HG02763 (cell line): Measurements from ENCODE around the gene HTD2.
"Not testable (repeated sequence)": the region's sequence is repeated elsewhere in the genome, so short reads cannot be mapped to it uniquely, and the experiment has no call there.

Experiments used
- ATAC-seq: cut with Tn5 transposase; IDR thresholded peaks from one replicate; pipeline ENCODE4 v1.9.1; 2021; ENCODE audit warnings: mild to moderate bottlenecking, moderate library complexity; ENCODE audit not compliant: unreplicated experiment

Gene HTD2

DNA sequence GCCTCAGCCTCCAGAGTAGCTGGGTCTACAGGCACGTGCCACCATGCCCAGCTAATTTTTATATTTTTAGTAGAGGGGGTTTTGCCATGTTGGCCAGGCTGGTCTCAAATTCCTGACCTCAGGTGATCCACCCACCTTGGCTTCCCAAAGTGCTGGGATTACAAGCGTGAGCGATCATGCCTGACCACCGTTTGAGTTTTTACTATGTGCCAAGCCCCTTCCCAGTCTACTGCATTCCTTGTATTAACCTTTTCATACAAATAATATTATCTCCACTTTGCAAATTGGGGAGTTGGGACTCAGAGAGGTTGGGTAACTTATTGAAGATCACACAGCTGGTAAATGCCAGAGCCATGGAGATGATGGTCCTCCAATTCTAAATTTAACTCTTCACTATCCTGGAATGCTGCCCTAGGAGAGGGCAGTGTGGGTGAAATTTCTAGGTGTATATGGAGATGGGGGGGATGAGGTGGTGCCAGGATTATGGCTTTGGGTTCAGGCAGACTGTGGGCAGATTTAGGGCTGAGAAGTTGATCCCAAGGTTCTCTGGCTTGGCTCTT is 25.4 kb downstream of the HTD2 start:
- no peak for ATAC-seq

DNA sequence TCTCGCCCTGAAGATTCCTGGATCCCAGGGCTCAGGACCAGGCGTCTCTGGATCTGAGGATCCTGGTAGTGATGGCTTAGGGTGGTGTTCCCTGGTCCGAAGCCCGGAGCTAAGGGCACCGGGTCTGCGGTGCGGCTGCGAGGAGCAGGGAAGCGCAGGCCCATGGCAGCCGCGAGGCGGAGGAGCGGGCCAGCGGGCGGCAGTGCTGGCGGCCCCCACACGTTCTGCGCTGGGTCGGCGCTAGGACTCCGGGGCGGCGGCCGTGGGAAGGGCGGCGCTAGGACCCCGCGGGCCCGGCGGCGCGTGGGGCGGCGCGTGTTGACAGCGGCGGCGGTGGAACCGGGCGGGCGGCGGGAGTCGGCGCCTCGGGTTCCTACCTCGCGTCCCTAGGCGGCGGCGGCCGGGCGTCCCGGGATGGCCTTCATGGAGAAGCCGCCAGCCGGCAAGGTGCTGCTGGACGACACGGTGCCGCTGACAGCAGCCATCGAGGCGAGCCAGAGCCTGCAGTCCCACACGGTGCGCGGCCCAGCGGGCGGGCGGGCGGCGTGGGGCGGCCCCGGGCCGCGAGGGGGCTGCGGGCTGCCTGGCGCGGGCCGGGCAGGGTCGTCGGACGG is 26.4 kb downstream of the HTD2 start, which contains the start of gene PXK:
Gene PXK (plus strand): TSS at position 318 of the 614 bp plus-strand sequence. CDS start 97 bp downstream, at position 415.
- ATAC-seq: peak; percentile 89

DNA sequence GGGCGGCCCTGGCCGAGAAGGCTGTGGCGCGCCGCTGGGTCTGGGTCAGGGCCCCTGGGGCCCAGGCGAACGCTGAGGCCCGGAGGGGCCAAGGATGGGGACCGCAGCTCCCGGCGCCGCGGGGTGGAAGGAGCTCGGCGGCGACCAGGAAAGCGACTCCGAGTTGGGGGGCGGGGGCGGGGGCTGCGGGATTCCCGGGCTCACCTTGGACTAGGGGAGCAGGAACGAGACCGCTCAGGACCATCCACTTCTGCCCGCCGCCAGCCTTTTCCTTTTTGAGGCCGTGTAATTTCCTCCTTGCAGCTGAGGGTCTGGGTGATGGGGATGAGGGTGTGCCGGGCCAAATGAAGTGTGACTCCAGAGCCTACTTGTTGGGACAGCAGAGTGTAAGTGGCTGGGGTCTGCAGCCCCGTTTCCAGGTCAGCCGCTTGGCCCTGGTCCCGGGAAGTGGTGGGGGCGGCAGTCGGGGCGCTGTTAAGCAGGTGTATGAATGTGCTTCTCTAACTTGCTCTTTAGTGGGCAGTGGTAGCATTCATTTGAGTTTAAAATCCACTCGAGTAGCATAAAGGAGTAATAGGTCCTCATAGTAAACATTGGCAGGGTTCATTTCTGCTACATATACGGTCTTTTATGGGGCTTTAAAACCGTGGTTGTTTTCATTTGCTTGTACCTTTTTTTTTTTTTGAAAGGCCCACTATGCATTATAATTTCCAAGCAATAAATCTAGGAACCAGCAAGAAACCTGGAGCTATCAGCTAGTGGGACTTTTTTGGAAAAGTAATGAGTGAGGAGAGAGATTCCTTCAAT is 27.1 kb downstream of the HTD2 start:
- peak; percentile 33 for ATAC-seq

DNA sequence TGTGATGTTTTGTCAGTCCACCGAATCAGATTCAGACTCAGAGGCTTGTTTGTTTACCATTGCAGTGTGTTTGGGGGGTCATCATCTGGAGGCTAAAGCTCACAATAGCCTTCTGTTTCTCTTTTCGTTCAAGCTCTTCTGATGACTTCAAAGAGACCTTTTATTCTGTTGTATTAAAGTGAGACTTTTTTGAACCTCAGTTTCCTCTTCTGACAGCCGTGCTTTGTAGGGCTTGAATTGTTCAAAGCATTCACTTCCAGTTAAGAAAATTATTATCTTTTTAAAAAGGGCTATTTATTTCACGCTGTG is 27.6 kb downstream of the HTD2 start:
- ATAC-seq: no peak

DNA sequence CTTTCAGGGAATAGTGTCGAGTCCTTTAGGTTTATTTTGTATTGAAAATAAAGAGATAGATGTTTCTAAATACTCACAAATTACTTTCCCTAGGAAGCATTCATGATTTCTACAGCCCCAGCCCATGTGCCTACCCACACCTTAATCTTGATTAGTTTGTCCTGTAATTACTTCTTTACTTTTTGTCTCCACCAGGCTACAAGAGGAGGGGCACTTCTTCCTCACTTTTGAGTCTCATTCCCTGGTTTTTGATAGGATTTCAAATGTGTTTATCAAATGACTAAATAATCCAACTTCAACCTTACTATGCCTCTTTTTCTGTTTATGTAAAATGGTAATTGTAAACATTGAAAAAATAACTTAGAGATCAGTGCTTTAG is 28.2 kb downstream of the HTD2 start:
- no peak for ATAC-seq

DNA sequence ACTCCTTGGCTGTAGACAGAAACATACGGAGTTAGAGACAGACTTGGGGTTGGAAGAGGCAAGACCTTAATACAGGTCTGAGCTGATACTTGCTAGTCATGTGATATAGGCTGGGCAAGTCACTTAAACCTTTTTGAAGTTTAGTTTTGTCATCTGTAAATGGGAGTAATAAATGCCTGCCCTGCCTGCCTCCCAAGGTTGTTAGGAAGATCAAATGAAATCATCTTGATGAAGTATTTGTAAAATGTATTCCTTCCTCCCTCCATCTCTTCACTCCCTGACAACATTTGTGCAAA is 29.3 kb downstream of the HTD2 start:
- no peak for ATAC-seq

DNA sequence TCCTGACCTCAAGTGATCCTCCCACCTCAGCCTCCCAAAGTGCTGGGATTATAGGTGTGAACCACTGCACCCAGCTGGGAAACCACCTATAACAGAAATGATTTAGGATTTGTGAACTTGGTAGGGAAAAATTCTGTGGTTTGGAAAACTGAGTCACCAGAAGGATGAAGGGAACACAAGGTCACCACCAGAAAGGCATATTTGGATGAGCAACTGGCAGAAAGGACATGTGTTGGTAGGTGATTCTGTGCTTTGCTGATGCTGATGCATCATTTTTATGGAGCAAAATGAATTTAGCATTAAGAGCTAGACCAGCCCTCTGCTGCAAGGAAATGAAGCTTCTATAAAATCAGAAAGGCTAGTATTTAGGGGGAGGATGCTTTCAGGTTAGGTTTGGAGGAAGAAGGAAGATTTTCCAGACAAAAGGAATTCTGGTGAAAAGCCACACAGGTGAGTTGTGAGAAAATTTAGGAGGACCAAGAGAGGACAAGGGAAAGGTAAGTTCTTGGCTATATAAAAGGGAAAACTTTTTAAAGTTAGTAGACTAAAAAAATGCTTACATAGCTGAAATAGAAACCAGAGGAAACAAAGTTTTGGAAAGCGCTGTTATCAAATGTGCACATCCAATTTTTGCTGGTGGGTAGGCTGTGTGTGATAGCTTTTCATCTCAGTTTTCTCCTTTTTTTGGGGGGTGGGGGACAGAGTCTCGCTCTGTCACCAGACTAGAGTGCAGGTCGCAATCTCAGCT is 30.0 kb downstream of the HTD2 start:
- ATAC-seq: no peak

DNA sequence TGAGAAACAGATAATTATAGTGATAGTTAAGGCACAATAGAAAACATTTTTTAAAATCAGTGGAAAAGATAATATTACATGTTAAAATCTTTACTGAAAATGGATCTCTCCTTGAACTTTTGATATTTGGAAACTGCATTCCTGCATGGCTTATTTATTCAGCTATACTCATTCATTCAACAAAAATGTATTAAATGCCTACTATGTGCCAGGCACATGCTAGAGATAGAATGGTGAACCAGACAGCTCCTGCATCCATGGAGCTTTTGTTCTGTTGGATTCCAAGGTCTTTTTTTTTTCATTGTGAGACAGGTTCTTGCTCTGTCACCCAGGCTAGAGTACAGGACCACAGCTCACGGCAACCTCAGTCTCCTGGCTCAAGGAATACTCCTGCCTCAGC is 30.9 kb downstream of the HTD2 start:
- no peak for ATAC-seq

DNA sequence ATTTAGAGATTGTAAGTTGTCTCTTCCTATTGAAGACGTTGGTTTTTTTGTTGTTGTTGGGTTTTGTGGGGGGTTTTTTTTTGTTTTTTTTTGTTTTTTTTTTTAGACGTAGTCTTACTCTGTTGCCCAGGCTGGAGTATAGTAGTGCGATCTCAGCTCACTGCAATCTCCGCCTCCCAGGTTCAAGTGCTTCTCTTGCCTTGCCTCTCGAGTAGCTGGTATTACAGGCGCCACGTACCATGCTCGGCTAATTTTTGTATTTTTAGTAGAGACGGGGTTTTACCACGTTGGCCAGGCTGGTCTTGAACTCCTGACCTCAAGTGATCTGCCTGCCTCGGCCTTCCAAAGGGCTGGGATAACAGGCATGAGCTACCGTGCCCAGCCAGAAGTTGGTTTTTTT is 32.8 kb downstream of the HTD2 start:
- ATAC-seq: not testable (repeated sequence)

DNA sequence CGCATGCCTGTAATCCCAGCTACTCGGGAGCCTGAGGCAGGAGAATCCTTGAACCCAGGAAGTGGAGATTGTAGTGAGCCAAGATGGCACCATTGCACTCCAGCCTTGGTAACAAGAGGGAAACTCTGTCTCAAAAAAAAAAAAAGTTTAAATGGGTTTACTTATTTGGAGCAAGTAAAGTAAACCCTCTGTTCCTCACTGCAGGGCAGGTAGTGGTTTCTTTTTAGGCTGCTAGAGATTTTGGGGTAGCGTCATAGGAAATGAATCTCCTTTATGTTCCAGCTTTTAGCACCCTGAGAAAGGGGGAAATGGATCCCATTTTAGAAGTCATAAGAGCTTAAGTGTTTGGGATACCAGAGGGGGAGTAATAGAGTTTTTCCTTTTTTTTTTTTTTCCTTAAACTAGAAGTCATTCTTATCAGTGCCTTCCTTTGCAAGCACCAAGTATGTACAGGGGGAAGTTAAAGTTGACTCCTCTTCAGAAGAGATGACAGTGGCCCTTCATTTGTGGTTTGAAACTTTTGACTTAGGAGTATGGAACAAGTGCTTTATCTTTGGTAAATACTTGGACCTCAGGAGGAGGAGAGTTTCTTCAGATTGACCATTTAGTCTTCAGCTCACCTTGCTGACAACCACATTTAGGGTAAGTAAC is 34.4 kb downstream of the HTD2 start:
- no peak for ATAC-seq

DNA sequence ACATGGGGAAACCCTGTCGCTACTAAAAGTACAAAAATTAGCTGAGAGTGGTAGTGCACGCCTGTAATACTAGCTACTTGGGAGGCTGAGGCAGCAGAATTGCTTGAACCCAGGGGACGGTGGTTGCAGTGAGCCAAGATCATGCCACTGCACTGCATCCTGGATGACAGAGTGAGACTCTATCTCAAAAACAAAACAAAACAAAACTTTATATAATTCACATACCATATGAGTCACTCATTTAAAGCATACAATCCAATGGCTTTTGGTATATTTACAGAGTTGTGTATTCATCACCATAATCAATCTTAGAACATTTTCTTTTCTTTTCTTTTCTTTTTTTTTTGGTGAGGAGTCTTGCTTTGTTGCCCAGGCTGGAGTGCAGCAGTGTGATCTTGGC is 35.1 kb downstream of the HTD2 start:
- no peak for ATAC-seq

DNA sequence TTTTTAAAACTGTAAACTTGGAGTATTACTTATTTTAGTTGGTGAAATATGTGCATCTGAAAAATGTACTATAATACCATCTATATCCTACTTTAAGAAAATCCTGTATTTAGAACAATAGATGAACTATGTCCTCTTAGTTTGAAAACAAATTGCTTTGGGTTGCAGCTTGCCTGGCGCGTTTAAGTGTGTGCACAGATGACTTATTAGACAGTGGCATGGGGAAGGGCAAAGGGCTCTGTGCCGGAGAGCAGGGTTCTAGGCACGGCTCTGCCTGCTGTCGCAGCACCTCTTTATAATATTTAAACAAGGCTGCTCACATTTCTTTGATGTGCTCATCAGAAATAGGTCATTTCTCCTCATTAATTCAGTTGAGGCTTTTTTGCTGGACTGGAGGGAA is 36.4 kb downstream of the HTD2 start:
- no peak for ATAC-seq

DNA sequence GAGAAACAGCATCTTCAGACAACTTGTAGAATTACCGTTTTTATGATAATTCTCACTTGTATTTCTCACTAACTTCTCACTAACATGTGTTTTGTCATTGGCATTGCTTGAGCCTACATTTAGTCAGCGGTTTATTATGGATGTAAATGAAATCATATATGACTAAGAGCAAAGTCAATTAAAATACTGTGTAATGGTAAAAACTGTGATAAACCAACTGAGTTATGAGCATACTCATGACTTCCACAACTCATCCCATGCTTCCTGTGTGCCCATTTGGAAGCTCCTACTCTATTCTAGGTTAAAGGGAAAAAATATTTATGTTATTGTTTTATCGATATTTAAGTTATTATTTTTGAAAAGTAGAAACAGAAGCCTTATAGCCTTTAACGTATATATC is 39.1 kb downstream of the HTD2 start:
- no peak for ATAC-seq

DNA sequence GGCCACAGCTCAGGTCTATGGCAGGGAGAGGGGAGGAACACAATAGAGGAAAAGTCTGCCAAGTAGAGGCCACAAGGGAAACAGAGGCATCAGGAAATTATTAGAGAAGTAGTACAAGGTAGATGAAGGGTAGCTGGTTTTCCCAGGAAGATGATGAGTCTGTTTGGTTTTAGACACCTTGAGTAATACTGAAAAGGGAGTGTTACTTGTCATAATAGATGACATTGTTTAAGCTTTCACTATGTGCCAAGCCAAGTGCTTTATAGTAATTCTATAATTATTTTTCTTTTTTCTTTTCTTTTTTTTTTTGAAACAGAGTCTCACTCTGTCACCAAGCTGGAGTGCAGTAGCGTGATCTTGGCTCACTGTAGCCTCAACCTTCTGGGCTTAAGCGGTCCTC is 40.0 kb downstream of the HTD2 start:
- ATAC-seq: no peak

DNA sequence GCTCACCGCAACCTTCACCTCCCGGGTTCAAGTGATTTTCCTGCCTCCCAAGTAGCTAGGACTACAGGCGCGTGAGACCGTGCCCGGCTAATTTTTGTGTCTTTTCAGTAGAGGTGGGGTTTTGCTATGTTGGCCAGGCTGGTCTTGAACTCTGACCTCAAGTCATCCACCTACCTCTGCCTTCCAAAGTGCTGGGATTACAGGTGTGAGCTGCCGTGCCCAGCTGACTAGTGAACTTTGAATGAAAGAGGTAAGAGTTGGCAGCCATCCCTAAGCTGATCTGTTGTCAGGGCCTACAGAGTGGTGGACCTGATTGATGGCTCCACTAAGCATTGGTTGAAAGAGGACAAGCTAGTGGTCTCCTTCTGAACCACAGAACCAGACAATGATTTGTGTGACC is 41.7 kb downstream of the HTD2 start:
- ATAC-seq: no peak

DNA sequence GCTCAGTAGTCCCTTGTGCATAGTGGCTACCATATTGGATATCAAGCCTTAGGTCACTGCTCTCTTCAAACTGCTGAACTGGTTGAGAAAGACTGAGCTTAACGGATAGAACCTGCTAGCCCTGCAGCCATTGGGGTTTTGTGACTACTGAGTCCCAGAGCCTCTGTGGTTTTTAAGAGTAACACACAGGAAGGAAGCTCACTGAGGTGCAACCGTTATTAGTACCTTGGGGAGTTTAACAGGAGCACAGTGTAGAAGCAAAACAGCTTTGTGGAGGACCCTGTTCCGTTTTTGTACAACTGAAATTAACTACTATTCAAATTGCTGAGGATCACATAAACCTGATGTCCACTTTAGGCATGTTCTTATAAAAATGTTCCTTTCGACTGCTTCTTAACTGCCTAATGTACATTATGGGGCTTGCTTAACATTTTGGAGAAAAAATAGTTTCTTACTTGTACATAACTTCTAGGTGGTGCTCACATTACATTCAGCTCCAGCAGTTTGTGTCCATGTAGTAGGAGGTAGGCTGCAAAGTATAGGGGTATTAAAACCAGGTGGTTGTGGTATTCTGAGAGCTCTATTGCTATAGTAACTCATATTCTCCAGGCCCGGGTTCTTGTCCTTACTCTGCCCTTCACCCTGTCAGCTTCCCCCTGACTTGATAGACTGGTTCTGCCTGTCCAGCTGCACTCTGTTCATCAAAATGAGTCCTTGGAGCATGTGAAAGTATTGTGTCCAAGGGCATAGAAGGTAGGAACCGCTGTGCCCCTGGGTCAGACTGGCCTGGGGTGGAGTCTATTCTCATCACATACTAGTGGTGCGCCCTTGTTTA is 43.7 kb downstream of the HTD2 start:
- peak; percentile 86 for ATAC-seq

DNA sequence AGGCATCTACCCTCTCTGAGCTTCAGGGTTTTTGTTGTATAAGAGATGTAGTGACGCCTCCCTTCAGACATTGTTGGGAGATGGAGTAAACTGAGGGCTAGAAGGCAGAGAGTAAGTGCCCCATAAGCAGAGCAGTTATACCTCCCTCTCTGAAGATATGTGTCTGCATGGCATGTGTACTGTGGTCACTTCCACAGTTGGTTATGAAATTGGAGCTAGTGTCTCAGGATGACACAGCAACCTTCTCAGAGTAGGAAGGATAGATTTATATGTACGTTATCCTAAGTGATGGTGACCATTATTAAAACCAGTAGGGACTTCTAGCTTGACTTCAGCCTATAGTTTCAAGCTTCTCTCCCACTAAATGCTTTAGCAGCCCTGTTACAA is 44.3 kb downstream of the HTD2 start:
- no peak for ATAC-seq

DNA sequence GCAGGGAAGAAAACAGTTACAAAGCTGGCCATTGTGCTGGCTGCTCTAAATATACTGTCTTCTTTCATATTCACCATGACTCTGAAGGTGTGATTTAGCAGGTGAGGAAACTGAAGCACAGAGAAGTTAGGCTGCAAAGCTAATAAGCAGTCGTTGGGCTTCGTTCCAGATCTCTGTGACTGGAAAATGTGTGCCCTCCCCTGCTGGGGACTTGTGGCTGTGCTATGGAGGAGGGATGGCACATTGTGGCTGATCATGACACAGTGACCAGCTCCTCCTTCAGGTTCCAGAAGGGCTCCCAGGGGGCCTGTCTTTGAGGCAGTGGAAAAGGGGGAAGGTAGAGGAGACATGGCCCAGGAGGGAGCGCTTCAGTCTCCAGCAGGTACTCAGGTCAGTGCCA is 45.6 kb downstream of the HTD2 start:
- ATAC-seq: no peak

DNA sequence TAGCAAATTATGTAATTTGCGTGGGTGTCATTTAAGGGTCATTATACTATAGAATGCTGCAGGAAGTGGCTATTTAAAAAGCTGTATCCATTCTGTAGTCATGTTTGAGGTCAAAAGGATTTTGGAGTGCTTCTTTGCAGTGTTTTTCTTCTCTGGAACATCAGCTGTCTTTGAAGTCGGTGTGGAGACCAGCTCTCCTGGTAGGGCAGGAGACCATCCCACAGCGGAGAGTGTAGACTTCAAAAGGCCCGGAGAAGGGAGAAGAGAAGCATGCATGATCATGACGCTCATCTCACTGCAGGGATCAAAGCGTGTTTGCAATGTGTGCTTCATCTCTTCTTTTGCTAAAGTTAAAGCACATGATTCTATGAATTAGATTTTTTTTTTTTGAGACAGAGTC is 46.3 kb downstream of the HTD2 start:
- ATAC-seq: no peak

DNA sequence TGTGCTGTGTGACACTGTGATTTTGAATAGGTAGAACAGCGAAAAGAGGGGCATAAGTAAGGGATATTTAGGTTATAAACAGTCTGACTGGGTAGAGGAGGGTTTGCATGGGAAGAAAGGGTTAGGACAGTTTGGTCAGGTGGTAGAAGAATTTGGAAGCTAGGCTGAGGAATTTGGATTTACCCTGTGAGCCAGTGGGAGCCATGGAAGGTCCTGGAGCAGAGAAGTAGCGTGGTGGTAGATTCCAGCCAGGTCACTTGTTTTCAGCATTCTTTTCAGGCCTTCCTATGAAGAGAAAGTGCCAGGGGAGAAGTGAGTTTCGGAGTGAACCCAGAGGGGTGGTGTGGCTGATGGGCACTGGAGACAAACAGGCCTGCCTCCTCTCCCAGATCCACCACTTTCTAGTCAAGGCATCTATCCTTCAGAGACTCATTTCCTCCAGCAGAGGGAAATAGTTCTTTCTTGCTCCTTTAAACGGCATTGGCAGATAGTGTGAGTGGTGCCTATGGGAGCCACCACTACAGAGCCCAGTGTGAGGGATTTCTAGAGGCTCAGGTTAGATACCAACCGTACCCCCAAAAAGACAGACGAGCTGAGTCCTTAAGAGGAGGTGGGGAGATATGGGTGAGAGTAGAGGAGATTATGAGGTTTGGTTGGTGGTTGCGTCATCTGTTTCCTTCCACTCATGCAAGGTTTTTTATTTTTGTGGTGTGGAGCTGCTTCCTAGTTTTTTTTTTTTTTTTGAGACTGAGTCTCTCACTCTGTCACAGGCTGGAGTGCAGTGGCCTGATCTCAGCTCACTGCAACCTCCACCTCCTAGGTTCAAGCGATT is 47.6 kb downstream of the HTD2 start:
- ATAC-seq: no peak
